ENCODE measurements around the gene SREK1IP1.
"Not testable (repeated sequence)": the region's sequence is repeated elsewhere in the genome, so short reads cannot be mapped to it uniquely, and the experiment has no call there.

SREK1IP1 gene

DNA sequence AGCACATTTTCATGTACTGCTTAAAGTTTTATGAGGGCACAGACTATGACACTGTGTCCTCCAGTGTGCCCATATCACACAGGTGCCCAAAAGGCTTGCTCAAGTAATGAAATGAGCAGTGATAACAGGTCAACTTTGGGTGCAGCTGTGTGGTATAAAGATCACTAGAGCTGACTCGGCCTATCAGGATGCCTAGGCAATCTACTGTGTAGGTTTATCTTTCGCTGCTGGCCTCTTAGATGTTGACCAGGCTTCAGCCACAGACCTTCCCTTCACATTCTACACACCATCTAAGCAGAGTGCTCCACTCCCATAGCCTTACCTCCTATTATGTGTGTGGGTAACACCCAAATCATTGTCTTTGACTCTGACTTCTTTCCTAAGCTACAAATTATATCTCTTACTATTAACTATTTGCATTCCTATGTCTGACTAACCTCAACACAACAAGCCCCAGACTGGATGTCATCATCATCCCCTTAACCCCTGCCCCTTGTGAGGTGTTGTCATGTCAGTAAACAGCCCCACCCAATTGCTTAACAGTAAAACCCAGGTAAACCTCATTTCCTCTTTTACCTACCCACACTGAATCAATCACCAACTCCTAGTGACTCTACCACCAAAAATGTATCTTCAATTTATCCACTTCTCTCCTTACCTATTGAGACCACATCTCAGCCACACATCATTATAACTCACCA is 2.5 kb downstream of the SREK1IP1 start:
- DNase-seq (ENCODE audit: low read depth, low spot score) = no peak

DNA sequence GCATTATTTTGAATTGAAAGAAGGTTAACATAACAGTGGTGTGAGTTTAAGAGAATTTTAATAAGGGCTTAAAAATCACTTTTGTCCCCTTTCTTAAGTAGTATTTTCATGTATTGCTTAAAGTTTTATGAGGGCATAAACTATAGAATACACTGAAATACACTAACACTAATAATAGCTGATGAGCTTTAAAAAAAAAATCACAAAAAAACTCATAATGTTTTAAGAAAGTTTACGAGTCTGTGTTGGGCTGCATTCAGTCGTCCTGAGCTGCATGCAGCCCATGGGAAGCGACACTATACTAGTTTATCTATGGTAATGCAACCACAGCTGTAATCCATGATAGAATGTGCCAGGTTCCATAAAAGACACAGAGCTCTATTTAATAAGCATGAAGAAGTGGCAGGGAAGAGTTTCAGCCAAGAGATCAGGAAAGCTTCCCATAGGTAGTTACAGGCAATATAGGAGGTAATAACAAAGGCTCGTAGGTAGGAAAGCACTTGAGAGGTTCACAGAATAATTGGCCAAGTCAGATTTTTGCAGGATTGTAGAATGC is 4.5 kb downstream of the SREK1IP1 start:
- no peak for DNase-seq (ENCODE audit: low read depth, low spot score)

DNA sequence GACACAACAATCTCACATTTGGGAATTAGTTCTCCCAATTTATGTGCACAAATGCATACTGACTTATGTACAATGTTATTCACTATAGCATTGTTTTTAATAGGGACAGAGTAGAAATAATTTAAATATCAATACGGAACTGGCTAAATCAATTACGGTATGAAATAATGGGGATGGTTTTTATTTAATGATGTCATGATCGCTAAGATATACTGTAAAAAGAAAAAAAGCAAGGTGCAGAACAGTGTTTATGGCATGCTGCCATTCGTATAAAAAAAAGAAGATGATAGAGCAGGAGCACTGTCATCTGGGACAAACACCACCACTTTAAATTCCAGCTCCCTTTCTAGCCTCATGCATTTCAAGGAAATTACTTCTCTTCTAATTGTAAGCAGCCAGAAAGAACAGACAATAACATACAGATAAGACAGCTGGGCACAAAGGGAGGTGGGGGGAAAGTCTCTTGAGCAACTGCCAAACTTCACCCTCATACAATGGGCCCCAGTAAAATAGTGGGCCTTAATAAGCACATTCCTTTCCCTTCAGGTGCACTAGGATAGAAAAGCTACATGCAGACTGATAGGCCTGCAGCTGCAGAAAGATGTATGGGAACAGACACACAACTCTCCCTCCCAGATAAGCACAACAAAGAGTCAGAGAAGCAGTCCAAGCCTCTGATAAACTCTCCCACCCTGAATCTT is 8.4 kb downstream of the SREK1IP1 start:
- no peak for DNase-seq (ENCODE audit: low read depth, low spot score)

DNA sequence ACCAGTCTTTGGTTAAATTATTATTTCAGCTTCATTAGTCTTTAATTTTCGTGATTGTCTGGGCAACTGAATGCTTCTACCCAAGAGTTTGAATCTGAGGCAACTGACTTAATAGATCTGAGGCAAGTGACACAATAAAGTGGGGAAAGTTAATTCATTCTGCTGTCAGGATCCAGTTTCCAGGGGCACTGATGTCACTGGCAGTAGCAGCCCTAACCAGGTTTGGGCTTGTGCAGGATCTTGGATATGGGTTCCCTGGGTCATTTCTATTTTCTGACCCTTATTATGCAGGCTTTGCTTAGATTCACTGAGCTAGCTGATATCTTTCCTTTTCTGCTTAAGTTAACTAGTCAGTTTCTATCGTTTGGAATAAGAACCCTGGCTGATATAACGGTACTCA is 9.6 kb downstream of the SREK1IP1 start:
- DNase-seq (ENCODE audit: low read depth, low spot score) = no peak

DNA sequence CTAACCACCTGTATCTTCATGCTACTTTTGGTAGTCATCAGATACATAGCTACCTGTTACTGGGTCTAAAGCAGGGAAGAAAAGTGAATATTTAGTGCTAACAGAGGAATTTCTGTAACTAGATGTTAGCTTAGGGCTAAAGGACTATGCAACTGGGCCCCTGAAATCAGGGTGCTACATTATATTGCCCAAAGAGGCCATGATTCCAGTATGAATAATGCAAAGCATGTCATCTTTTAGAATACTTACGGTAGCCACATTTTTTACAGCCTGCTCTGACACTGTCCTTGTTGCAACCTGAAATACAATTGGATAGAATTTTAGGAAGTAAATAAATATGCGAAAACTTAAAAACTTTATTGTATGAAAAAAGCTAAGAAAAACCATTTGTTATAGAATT is 14.4 kb downstream of the SREK1IP1 start:
- no peak for DNase-seq (ENCODE audit: low read depth, low spot score)

DNA sequence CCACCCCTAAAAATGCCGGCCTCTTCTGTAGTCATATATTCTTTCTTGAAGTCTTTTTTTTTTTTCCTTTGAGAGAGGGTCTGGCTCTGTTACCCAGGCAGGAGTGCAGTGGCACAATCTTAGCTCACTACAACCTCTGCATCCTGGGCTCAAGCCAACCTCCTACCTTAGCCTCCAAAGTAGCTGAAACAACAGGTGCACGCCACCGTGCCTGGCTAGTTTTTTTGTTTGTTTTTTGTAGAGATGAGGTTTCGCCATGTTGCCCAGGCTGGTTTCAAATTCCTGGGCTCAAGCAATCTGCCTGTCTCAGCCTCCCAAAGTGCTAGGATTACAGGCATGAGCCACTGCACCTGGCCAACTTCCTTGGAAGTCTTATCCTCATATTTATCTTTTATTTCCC is 19.1 kb downstream of the SREK1IP1 start:
- DNase-seq (ENCODE audit: low read depth, low spot score) = no peak

DNA sequence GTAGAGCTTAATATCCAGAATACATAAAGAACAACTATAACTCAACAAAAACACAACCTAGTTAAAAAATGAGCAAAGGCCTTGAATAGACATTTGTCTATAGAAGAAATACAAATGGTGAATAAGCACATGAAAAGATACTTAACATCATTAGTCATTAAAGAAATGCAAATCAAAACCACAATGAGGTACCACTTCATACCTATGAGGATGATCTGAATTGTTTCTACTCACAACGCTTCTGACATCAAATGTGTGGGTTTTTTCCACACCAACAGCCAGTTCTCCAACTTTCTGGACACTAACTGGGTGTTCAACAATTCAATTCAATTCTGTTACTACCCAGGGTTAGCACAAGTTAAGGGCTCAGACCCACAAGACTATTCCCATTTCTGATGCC is 22.0 kb downstream of the SREK1IP1 start:
- DNase-seq (ENCODE audit: low read depth, low spot score) = no peak

DNA sequence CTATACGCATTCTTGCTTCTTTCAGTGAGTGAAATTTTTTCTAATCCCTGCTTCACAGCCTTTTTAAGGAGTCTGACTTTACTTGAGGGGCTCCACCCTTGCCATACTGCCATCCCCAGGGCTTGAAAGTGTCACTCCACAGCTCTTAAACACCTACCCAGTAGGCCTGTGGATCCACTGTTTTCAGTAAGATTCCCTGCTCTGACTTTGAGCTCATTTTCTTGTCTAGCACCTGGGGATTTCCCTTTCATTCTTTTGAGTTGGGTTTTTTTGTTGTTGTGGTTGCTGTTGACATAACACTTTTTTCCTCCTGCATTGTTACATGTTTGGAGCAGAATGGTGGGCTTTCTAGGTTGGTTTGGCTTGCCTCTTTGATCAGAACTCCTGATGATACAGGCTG is 23.6 kb downstream of the SREK1IP1 start:
- no peak for DNase-seq (ENCODE audit: low read depth, low spot score)

DNA sequence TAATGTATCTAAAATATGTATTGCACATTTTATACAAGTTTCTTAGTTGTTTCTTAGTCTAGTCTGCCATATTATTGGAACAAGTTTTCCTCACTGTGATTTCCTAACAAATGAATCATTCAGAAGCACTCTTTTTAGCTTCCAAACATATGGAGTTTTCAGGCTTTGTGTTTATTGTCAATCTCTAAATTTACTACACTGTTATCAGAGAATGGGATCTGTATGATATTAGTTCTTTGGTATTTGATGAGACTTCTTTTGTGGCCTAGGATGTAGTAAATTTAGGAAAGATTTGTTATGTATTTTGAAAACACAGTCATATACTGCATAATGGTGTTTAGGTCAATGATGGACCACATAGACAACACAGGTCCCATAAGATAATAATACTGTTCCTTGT is 25.7 kb downstream of the SREK1IP1 start:
- no peak for DNase-seq (ENCODE audit: low read depth, low spot score)

DNA sequence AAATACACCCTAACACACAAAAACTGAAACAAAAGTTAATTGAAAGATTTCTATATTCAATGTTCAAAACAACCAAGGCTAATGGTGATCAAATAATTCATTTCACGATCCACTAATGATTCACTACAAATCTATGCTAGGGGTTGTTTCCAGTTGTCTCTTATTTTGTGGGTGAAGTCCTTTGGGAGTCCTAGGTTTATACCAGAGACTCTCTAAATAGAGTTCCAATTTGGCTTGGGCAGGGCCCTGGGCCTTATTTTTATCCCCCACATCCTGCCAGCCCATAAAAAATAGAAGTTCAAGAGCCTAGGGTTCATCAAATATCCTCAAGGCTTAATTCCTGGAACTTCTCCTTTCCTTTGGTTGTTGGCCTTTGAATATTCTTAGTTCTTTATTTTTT is 26.1 kb downstream of the SREK1IP1 start:
- no peak for DNase-seq (ENCODE audit: low read depth, low spot score)

DNA sequence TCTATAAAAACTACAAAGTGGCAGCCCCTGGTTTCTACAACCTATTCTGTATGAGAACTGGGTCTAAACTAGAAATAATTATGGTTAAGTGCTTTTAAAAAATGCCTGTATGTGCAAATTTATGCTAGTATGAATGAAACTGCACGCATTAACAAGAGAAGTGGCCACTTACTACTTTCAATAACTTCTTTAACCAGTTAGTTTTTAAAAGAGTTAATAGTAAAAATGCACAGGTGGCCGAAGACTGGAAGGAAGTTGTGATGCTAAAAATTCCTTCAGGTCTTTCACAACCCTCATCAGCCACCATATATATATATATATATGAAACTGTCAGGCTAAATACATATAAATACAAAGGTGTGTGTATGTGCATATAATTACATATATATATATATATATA is 41.3 kb downstream of the SREK1IP1 start:
- DNase-seq (ENCODE audit: low read depth, low spot score) = no peak

DNA sequence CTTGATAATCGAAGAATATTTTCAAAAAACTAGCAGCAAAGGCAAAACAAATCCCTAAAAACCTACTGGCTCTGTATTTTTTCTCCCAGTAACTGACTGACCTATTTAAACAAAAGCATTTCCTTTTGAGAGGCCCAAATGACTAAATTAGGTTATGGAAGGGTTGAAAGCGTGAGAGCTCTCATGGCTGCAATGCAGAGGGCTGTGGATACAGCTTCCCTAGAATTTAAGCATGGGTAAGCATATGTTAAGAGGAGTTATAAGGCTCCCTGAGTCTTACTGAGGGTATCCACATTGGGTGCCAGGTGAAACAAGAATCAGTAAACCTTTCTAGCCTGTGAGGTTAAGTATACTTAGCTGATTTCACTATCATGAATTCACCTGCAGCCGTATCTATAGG is 45.9 kb downstream of the SREK1IP1 start:
- DNase-seq (ENCODE audit: low read depth, low spot score) = no peak

DNA sequence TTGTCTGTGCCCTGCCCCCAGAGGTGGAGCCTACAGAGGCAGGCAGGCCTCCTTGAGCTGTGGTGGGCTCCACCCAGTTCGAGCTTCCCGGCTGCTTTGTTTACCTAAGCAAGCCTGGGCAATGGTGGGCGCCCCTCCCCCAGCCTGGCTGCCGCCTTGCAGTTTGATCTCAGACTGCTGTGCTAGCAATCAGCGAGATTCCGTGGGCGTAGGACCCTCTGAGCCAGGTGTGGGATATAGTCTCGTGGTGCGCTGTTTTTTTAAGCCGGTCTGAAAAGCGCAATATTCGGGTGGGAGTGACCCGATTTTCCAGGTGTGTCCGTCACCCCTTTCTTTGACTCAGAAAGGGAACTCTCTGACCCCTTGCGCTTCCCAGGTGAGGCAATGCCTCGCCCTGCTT is 54.0 kb downstream of the SREK1IP1 start:
- DNase-seq (ENCODE audit: low read depth, low spot score) = not testable (repeated sequence)

DNA sequence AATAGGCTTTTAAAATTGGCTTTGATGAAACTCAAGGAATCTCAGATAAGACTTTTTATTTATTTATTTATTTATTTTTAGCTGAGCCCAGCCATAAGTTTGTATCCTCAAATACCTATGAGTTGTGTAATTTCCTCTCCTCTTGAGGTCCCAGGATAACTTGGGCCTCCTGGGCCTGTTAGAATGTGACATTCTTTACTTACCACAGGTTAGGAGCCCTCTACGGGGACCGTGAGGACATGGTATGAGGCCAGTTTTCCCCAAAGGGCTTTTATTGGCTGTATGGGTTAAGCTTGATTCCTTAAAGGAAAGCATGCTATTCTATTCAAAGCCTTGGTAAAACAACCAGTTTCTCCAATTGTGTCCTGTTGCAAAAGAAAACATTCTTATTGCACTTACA is 61.3 kb downstream of the SREK1IP1 start:
- DNase-seq (ENCODE audit: low read depth, low spot score) = no peak

DNA sequence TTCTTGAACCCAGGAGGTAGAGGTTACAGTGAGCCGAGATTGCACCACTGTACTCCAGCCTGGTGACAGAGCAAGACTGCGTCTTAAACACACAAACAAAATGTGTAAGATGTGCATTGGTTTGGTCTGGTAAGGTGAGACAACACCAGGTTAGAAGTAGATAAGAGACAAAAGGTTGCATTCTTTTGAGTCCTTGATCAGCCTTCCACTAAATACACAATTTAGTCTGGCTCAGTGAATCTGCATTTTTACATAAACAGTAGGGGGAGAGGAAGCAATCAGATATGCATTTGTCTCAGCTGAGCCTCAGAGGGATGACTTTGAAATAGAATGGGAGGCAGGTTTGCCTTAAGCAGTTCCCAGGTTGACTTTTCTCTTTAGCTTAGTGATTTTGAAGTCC is 62.4 kb downstream of the SREK1IP1 start:
- DNase-seq (ENCODE audit: low read depth, low spot score) = not testable (repeated sequence)

DNA sequence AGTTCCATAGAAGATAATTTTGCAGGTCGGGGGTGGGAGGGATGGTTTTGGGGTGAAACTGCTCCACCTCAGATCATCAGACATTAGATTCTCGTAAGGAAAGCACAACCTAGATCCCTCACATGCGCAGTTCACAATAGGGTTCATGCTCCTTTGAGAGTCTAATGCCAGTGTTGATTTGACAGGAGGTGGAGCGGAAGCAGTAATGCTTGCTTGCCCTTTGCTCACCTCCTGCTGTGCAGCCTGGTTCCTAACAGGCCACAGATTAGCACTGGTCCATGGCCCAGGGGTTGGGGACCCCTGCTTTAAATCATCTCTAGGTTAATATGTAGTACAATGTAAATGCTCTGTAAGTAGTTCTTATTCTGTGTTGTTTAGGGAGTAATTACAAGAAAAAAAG is 67.7 kb downstream of the SREK1IP1 start:
- DNase-seq (ENCODE audit: low read depth, low spot score) = no peak

DNA sequence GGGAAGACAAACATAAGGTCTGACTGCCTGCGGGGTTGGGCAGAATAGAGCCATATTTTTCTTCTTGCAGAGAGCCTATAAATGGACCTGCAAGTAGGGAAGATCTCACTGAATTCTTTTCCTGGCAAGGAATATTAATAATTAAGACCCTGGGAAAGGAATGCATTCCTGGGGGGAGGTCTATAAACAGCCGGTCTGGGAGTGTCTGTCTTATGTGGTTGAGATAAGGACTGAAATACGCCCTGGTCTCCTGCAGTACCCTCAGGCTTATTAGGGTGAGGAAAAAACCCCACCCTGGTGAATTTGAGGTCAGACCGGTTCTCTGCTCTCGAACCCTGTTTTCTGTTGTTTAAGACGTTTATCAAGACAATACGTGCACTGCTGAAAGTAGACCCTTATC is 72.1 kb downstream of the SREK1IP1 start:
- not testable (repeated sequence) for DNase-seq (ENCODE audit: low read depth, low spot score)

DNA sequence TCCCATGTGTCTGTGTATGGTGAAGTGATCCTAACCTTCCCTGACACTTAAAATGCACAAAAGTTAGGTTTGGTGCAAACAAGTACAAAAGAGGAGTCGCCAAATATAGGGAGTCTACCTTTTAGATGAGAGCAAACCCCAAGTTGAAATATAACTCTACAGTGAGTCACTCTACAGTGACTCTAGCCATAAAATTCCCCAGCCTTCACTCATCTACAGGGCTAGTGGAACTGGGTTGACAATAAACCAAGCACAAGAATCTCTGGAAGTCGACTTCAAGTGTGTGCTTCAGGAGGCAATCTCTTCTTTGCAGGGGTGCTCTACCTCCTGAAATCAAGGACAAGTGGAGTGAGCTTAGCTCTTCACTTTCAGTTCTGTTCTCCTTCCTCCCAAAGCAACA is 74.9 kb downstream of the SREK1IP1 start:
- DNase-seq (ENCODE audit: low read depth, low spot score) = no peak

DNA sequence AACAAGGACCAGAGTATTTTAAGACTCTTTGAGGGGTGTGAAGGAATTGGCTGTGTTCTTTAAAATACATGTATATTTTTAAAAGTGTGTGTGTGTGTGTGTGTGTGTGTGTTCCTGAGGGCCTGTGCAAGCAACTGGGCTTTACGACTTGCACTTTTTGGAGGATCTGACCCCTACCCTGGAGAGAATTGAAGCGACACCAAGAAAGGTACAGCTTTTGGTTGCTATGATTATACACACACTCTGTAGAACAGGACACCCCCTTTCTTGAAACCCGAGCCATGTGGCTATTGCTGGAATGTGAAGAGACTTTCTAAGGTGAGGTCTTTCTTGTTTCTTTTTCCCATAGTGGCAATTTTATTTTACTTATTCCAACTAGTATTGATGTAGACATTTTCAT is 77.2 kb downstream of the SREK1IP1 start:
- DNase-seq (ENCODE audit: low read depth, low spot score) = no peak

DNA sequence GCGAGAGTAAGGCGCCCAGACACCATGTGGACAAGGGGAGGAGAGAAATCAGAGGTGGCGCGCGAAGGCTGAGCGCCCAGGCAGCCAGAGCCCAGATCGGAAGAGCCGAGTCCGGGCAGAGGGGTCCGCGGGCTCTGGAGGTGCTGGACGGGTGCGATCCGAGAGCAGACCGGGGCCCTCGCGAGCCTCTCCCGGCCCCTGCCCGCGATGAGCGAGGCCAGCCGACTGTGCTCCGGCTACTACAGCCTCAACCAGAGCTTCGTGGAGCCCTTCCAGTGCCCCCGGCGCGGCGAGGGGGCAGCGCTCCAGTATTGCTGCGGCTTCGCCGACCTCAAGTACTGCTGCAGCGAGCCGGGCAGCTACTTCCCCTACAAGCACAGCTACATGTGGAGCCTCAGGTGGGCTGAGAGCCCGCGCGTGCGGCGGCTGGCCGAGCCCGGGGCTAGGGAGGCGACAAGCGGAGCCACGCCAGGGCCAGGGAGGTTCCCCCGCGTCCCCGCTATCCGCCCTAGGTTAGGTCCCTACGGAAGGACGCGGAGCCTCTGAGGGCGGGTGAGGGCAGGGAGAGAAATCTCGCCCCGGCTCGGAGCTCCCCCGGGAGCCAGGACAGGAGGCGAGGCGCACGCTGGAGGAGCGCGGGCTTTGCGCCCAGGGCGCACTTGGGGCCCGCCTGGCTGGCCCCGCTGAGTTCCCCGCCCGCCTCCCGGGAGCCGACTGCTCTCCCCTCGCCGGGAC is 77.9 kb downstream of the SREK1IP1 start, which contains the start of gene SHISAL2B:
Gene SHISAL2B, plus strand, starts transcription at position 87 of the 735 bp plus-strand sequence. Its CDS starts 121 bp downstream, at position 208.
- no peak for DNase-seq (ENCODE audit: low read depth, low spot score)

DNA sequence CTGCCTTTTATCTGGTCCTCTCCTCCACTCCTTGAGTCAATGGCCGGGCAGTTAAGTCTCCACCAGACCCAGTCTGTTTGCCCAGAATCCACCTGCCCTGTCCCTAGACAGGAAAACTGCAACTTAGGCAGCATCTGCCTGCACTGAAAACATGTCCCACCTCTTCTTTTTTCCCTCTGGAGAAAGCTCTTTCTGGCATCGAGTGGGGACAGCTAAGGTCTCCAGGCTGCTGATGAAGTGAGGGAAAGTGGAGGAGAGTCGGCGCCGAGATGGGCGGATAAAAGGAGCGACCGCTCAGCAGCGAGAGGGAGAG is 78.4 kb downstream of the SREK1IP1 start:
- DNase-seq (ENCODE audit: low read depth, low spot score) = no peak

DNA sequence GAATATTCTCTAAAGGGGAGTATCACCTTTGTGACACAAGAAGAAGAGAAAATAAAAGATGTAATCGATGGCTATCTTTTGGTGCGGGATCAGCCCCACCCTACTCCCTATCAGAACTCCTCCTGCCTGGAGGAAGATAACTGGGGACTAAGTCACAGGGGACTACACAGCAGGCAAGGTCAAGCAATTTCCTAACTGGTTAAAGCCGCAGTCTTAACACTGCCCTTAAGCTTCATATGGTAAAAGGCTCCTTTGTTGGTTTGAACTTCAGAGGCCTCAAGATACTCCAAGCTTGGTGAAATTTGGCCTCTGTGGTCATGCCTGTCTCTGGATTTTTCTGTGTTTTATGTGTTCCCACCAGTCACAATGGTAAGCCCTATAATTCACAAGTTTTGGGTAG is 79.5 kb downstream of the SREK1IP1 start:
- DNase-seq (ENCODE audit: low read depth, low spot score) = no peak

DNA sequence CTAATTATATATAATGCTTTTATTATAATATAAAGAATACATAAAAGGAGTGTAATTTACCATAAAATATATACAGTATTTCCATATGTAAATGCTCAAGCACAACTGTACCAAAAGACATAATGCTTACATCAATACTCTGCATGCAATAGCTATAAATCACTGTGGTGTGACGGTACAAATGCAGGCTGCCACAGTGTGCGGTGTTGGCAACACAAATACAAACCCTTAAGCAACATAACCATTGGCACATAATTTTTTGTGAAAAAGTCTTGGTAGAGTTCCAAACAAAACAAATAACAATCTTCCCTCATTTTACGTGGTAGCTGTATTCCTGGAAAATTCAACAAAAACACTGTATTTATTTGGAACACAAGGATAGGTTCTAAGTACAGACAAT is 80.1 kb downstream of the SREK1IP1 start:
- DNase-seq (ENCODE audit: low read depth, low spot score) = no peak

All from smooth muscle cell of the brain vasculature (primary cell).